ENCODE measurements around the gene RGS5. TPM values are rescaled to one million over a fixed set of nuclear protein-coding genes. Genes with fewer than 3 reads are reported as not detected.
A peak's percentile ranks its signal among the peaks of the same experiment; 100 is the strongest.
"Not testable (repeated sequence)": the region's sequence is repeated elsewhere in the genome, so short reads cannot be mapped to it uniquely, and the experiment has no call there.

The RGS5 gene
- total RNA-seq, 6 experiments from 2014 or later, result 3.2 to 7.8 (median 4.6) TPM

GRCh38 chr1:163231385-163231784 is 28.7 kb upstream of the RGS5 start:
- H3K4me3 Mint-ChIP-seq, result peak overlapping the region; percentile 50
- DNase-seq, result peak; percentile 64
- TF ChIP-seq CTCF (IDR thresholded peaks at IDR 0.05), result no peak
- peaks cover 17% of the 10 kb centered on the region for H3K36me3 Mint-ChIP-seq (ENCODE audit: low read depth)
- peaks cover 15% of the 10 kb centered on the region for H3K9me3 Mint-ChIP-seq
- H3K27ac Mint-ChIP-seq, result peak overlapping the region; percentile 40
- peaks cover 40% of the 10 kb centered on the region for H3K4me1 Mint-ChIP-seq (ENCODE audit: low read depth)
- no peaks in the 10 kb centered on the region for H3K27me3 Mint-ChIP-seq (ENCODE audit: insufficient read depth)

GRCh38 chr1:163230827-163231226 is 28.1 kb upstream of the RGS5 start:
- Mint-ChIP-seq H3K4me1 (ENCODE audit: low read depth) (peaks cover 40% of the 10 kb centered on the region), H3K36me3 (ENCODE audit: low read depth) (peaks cover 17% of the 10 kb centered on the region), H3K4me3 (no peak overlapping the region; the same call in none of the 2 replicates), H3K27ac (peak overlapping the region; percentile 73), H3K9me3 (peaks cover 15% of the 10 kb centered on the region), H3K27me3 (ENCODE audit: insufficient read depth) (no peaks in the 10 kb centered on the region)
- no peak for DNase-seq
- no peak for TF ChIP-seq CTCF (IDR thresholded peaks at IDR 0.05)

GRCh38 chr1:163228271-163228670 is 25.6 kb upstream of the RGS5 start:
- not testable (repeated sequence) for H3K27ac Mint-ChIP-seq; H3K4me3 Mint-ChIP-seq; DNase-seq; H3K27me3 Mint-ChIP-seq (ENCODE audit: insufficient read depth)
- Mint-ChIP-seq H3K9me3 (peaks cover 15% of the 10 kb centered on the region), H3K36me3 (ENCODE audit: low read depth) (peaks cover 22% of the 10 kb centered on the region), H3K4me1 (ENCODE audit: low read depth) (peaks cover 52% of the 10 kb centered on the region)

GRCh38 chr1:163227126-163227525 is 24.4 kb upstream of the RGS5 start:
- Mint-ChIP-seq H3K4me3 (no peak overlapping the region), H3K27me3 (ENCODE audit: insufficient read depth) (no peaks in the 10 kb centered on the region), H3K36me3 (ENCODE audit: low read depth) (peaks cover 22% of the 10 kb centered on the region), H3K27ac (no peak overlapping the region; the same call in 1 of the 2 replicates), H3K9me3 (peaks cover 15% of the 10 kb centered on the region), H3K4me1 (ENCODE audit: low read depth) (peaks cover 45% of the 10 kb centered on the region)
- TF ChIP-seq CTCF (IDR thresholded peaks at IDR 0.05), result no peak
- DNase-seq, result peak; percentile 35

- no peak overlapping the region for H3K4me3 Mint-ChIP-seq
- no peak for DNase-seq
- H3K27ac Mint-ChIP-seq, result no peak overlapping the region
- H3K27me3 Mint-ChIP-seq (ENCODE audit: insufficient read depth), result no peaks in the 10 kb centered on the region; the same call in 1 of the 2 replicates
- H3K9me3 Mint-ChIP-seq, result no peaks in the 10 kb centered on the region
- TF ChIP-seq CTCF (IDR thresholded peaks at IDR 0.05), result no peak
- peaks cover 4% of the 10 kb centered on the region; the same call in 1 of the 2 replicates for H3K36me3 Mint-ChIP-seq (ENCODE audit: low read depth)
- peaks cover 6% of the 10 kb centered on the region; the same call in 1 of the 2 replicates for H3K4me1 Mint-ChIP-seq (ENCODE audit: low read depth)
Measured at GRCh38 chr1:163213626-163214025, 10.9 kb upstream of the RGS5 start.

- no peaks in the 10 kb centered on the region; the same call in 1 of the 2 replicates for H3K27me3 Mint-ChIP-seq (ENCODE audit: insufficient read depth)
Measured at GRCh38 chr1:163211667-163212066, 9.0 kb upstream of the RGS5 start.

More at GRCh38 chr1:163211667-163212066, 9.0 kb upstream of the RGS5 start:
- Mint-ChIP-seq H3K36me3 (ENCODE audit: low read depth) (peaks cover 4% of the 10 kb centered on the region; the same call in 1 of the 2 replicates), H3K4me1 (ENCODE audit: low read depth) (peaks cover 6% of the 10 kb centered on the region; the same call in 1 of the 2 replicates), H3K4me3 (no peak overlapping the region), H3K9me3 (no peaks in the 10 kb centered on the region), H3K27ac (no peak overlapping the region)
- TF ChIP-seq CTCF (IDR thresholded peaks at IDR 0.05), result no peak
- DNase-seq, result no peak
